Medulla oblongata (tissue), 1 donor: ENCODE results near the gene SLC26A5.

Source experiments
- DNase-seq: peaks from one replicate; pipeline ENCODE4 v3.0.0-alpha.2; 2015; ENCODE audit errors: extremely low spot score

Gene SLC26A5

DNA sequence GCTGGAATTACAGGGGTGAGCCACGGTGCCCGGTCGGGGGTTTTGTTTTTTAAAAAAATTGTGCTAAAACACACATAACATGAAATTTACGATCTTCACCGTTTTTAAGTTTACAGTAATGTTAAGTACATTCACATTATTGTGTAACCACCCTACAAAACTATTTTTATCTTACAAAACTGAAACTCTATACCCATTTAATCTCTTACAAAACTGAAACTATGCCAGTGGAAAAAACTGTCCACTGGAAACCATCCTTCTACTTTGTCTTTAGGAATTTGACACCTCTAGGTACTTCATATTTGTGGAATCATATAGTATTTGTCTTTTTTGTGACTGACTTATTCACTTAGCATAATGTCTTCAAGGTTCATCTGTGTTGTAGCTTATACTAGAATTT is 99.6 kb downstream of the SLC26A5 start:
- DNase-seq, result no peak

GRCh38 chr7:103344453-103345149 is 101.4 kb downstream of the SLC26A5 start, which contains the start of gene DNAJC2:
DNAJC2 (minus strand) TSS chr7:103344767; CDS start chr7:103344622, 145 bp downstream.
- peak; percentile 95 for DNase-seq

DNA sequence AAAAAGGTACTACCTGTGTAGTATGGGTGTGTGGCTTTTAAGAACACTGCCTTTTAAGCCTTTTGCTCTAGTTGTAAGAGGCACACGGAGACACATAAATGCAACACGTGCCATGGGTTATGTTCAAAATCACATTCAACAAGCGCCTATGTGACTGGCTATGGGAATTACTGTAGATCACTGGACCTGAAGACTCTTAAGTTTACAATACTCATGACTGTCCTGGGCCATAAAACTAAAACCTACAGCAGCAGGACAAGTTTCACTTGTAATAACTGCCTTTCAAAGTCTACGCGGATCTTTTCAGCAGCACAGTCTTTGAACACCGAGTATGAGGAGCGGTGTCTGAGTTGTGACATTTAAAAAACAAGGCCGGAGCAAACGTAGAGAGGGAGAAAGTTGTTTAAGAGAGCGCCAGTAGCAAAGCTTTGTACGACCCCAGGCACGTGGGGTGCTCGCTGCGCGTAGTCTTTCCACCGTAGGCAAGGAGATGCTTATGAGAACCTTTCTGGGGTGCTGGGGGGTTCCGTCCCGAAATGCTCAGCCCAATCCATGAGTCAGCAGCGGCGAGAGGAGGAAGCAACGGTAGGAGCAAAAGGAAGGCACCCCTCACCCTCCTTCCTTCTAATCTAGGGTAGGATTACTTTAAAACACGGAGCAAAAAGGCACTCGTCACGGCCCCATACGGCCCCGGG is 102.1 kb downstream of the SLC26A5 start:
- peak; percentile 14 for DNase-seq

DNA sequence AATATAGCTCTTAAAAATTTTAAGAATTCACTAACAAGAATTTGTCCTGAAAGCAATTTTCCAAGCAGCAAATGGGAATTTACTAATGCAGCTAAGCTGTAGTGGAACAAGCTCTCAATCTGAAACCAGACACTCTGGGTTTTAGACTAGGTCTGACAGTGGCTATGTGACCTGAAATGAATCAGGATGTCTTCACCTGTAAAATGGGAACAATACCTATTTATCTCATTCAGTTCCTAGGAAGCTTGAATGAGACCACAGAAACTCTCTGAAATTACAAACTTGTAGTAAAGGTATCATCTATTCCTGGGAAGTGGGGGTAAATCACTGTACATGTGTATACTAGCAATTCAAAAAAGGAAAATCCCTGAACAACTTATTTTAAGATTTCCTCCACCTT is 102.7 kb downstream of the SLC26A5 start:
- no peak for DNase-seq

- no peak for DNase-seq
Measured at GRCh38 chr7:103341466-103341865, 104.5 kb downstream of the SLC26A5 start.

- no peak for DNase-seq
Measured at GRCh38 chr7:103338864-103339263, 107.1 kb downstream of the SLC26A5 start.

- DNase-seq, result no peak
Measured at GRCh38 chr7:103336761-103337160, 109.2 kb downstream of the SLC26A5 start.

GRCh38 chr7:103325744-103326143 is 120.3 kb downstream of the SLC26A5 start:
- DNase-seq, result no peak
